GM19395 (cell line): Measurements from ENCODE around the gene SYTL2.

ENCODE experiments used
- ATAC-seq: cut with Tn5 transposase; IDR thresholded peaks from one replicate; pipeline ENCODE4 v1.9.1; 2021; ENCODE audit warnings: mild to moderate bottlenecking, moderate library complexity; ENCODE audit not compliant: unreplicated experiment

Gene SYTL2

GRCh38 chr11:85742348-85742747 is 68.6 kb downstream of the SYTL2 start:
- no peak for ATAC-seq

- no peak for ATAC-seq
Observed at GRCh38 chr11:85740481-85741400, 70.2 kb downstream of the SYTL2 start.

- ATAC-seq, result no peak
Observed at GRCh38 chr11:85737738-85738137, 73.2 kb downstream of the SYTL2 start.

- no peak for ATAC-seq
Observed at GRCh38 chr11:85735876-85736460, 75.0 kb downstream of the SYTL2 start.

- ATAC-seq, result no peak
Observed at GRCh38 chr11:85732965-85733364, 78.0 kb downstream of the SYTL2 start.

- ATAC-seq, result no peak
Observed at GRCh38 chr11:85726381-85726780, 84.6 kb downstream of the SYTL2 start.

GRCh38 chr11:85725510-85726258 is 85.3 kb downstream of the SYTL2 start:
- no peak for ATAC-seq

- no peak for ATAC-seq
Observed at GRCh38 chr11:85724748-85725465, 86.0 kb downstream of the SYTL2 start.

GRCh38 chr11:85723088-85723487 is 87.9 kb downstream of the SYTL2 start:
- ATAC-seq, result no peak

GRCh38 chr11:85721191-85721590 is 89.8 kb downstream of the SYTL2 start:
- no peak for ATAC-seq

- no peak for ATAC-seq
Observed at GRCh38 chr11:85718991-85719807, 91.7 kb downstream of the SYTL2 start.

GRCh38 chr11:85718126-85718943 is 92.6 kb downstream of the SYTL2 start:
- ATAC-seq, result no peak

GRCh38 chr11:85717429-85717828 is 93.5 kb downstream of the SYTL2 start:
- no peak for ATAC-seq

GRCh38 chr11:85712953-85713352 is 98.0 kb downstream of the SYTL2 start:
- no peak for ATAC-seq

GRCh38 chr11:85710917-85711316 is 100.0 kb downstream of the SYTL2 start:
- ATAC-seq, result no peak

GRCh38 chr11:85709941-85710702 is 100.8 kb downstream of the SYTL2 start:
- no peak for ATAC-seq

GRCh38 chr11:85705800-85706199 is 105.1 kb downstream of the SYTL2 start:
- ATAC-seq, result no peak

- no peak for ATAC-seq
Observed at GRCh38 chr11:85704967-85705366, 106.0 kb downstream of the SYTL2 start.
